Activated naive CD4-positive, alpha-beta T cell treated with anti-CD3 and anti-CD28 coated beads, Interleukin-2, amount 50 U/mL, for 72 hours (primary cell): ENCODE data around the gene DPP4. TPM values are rescaled to one million over a fixed set of nuclear protein-coding genes. Genes with fewer than 3 reads are reported as not detected.

Source experiments
- ATAC-seq, 2 donors: fragments of 150-1000 bp; cut with Tn5 transposase; 2 replicates each; pipeline ENCODE4 v1.10.0; 2021; ENCODE audit warnings: mild to moderate bottlenecking in 2 of 2, moderate library complexity in 2 of 2
- DNase-seq, 2 donors: peaks; one replicate each; pipeline ENCODE4 v3.0.0; 2021 to 2022; ENCODE audit warnings: low spot score in 2 of 2
- H3K27ac Mint-ChIP-seq, 2 donors: one replicate each; pipeline ENCODE4 v1.8.0; 2022; ENCODE audit warnings: mild to moderate bottlenecking in 2 of 2, mixed read lengths in 2 of 2
- H3K36me3 Mint-ChIP-seq, 2 donors: one replicate each; pipeline ENCODE4 v1.8.0; 2022; ENCODE audit warnings: mixed read lengths in 2 of 2
- H3K9me3 Mint-ChIP-seq, 2 donors: one replicate each; pipeline ENCODE4 v1.8.0; 2022; ENCODE audit warnings: mixed read lengths in 2 of 2
- total RNA-seq, 2 donors: library from RNA; stranded (reverse); gene quantifications; one replicate each; pipeline ENCODE4 v1.2.3, GENCODE V29; 2022

Gene DPP4
- total RNA-seq, 2 donors from 2014 or later: 5.1 to 42.0 TPM

- Mint-ChIP-seq H3K36me3 (no peaks in the 10 kb centered on the region), H3K27ac (no peak overlapping the region), H3K9me3 (no peaks in the 10 kb centered on the region)
- ATAC-seq (no peak), DNase-seq (peak in 1 of 2 donors; percentile 39)
Measured at GRCh38 chr2:161946489-161947107, 127.4 kb downstream of the DPP4 start.

- no peaks in the 10 kb centered on the region for H3K36me3 Mint-ChIP-seq
- no peak for DNase-seq
- no peaks in the 10 kb centered on the region for H3K9me3 Mint-ChIP-seq
- H3K27ac Mint-ChIP-seq: no peak overlapping the region
- ATAC-seq: no peak
Measured at GRCh38 chr2:161943011-161943410, 131.0 kb downstream of the DPP4 start.

Other genes starting within 250 kb of the DPP4 start
- not detected for gene GCG, start 78.0 kb upstream of the DPP4 start, total RNA-seq
- under 1 TPM; 0.29 to 0.50 TPM for gene FAP, start 169.2 kb upstream of the DPP4 start, total RNA-seq
- 10 to 100 TPM; 29.2 to 39.1 TPM for gene IFIH1, start 244.5 kb upstream of the DPP4 start, total RNA-seq